Colonic mucosa (tissue), 4 donors: Measurements from ENCODE around the gene RALGAPA2. TPM values are rescaled to one million over a fixed set of nuclear protein-coding genes. Genes with fewer than 3 reads are reported as not detected.

Experiments
- DNase-seq: peaks from one replicate; pipeline ENCODE4 v3.0.0-alpha.2; 2020
- H3K27ac ChIP-seq: fragments of 200-600 bp; one replicate; pipeline ENCODE4 v1.8.0; 2021
- H3K27me3 ChIP-seq: fragments of 200-600 bp; one replicate; pipeline ENCODE4 v1.8.0; 2021
- H3K36me3 ChIP-seq: fragments of 200-600 bp; one replicate; pipeline ENCODE4 v1.8.0; 2021
- H3K4me1 ChIP-seq: fragments of 200-600 bp; one replicate; pipeline ENCODE4 v1.8.0; 2021; ENCODE audit warnings: mild to moderate bottlenecking
- H3K4me3 ChIP-seq: fragments of 200-600 bp; one replicate; pipeline ENCODE4 v1.8.0; 2021
- H3K9ac ChIP-seq, 2 donors: one replicate each; pipeline ENCODE4 v1.7.0; 2013; ENCODE audit warnings: control low read depth in 2 of 2, low read depth in 2 of 2, low read length in 2 of 2
- H3K9me3 ChIP-seq: fragments of 200-600 bp; one replicate; pipeline ENCODE4 v1.8.0; 2021
- CTCF ChIP-seq: fragments of 200-600 bp; IDR thresholded peaks from one replicate; pipeline ENCODE4 v1.8.0; 2022; ENCODE audit warnings: antibody characterized with exemption, mild to moderate bottlenecking
- intact Hi-C: fragments of 100-400 bp; cut with DNase I; formaldehyde crosslinking; loops from one replicate; pipeline ENCODE4 v1.14.1; 2022
- total RNA-seq, 2 donors: library from RNA; stranded (reverse); fragmentation: NEBNext Ultra II Directional in 1 of 2; extraction: Animal tissue kit (Norgen Biotek cat#: 25700) in 1 of 2; gene quantifications; one replicate each; pipeline ENCODE4 v1.2.1, GENCODE V29; 2021
- donor health status: healthy.
- donor health status: DM: no; HTN: no; CAD: no.
- donor health status: DM: no; HTN: no; CAD: no.

The RALGAPA2 gene
- total RNA-seq, 2 donors from 2014 or later = 64.5 to 66.1 TPM

GRCh38 chr20:20552076-20552475, 160.4 kb downstream of the RALGAPA2 start:
- intact Hi-C loops = no loop called here
- Histone ChIP-seq H3K4me1 (peaks cover 7% of the 10 kb centered on the region), H3K36me3 (no peaks in the 10 kb centered on the region), H3K9me3 (no peaks in the 10 kb centered on the region), H3K4me3 (no peak overlapping the region), H3K9ac (no peak overlapping the region), H3K27ac (no peak overlapping the region), H3K27me3 (no peaks in the 10 kb centered on the region)
- TF ChIP-seq CTCF = no peak
- no peak for DNase-seq

GRCh38 chr20:20551409-20551808, 161.0 kb downstream of the RALGAPA2 start:
- intact Hi-C loops = no loop called here
- H3K27me3 ChIP-seq = no peaks in the 10 kb centered on the region
- H3K9me3 ChIP-seq = no peaks in the 10 kb centered on the region
- no peak overlapping the region for H3K9ac ChIP-seq
- no peak for DNase-seq
- H3K4me3 ChIP-seq = no peak overlapping the region
- no peaks in the 10 kb centered on the region for H3K36me3 ChIP-seq
- no peak for TF ChIP-seq CTCF
- peaks cover 7% of the 10 kb centered on the region for H3K4me1 ChIP-seq
- H3K27ac ChIP-seq = no peak overlapping the region

- Histone ChIP-seq H3K27ac (no peak overlapping the region), H3K9me3 (no peaks in the 10 kb centered on the region), H3K36me3 (no peaks in the 10 kb centered on the region), H3K4me3 (no peak overlapping the region), H3K27me3 (no peaks in the 10 kb centered on the region), H3K4me1 (peaks cover 7% of the 10 kb centered on the region), H3K9ac (no peak overlapping the region)
- no peak for TF ChIP-seq CTCF
- no peak for DNase-seq
- intact Hi-C loops = no loop called here
Observed at GRCh38 chr20:20549704-20550103, 162.7 kb downstream of the RALGAPA2 start.

GRCh38 chr20:20549267-20549612, 163.2 kb downstream of the RALGAPA2 start:
- H3K27ac ChIP-seq = no peak overlapping the region
- H3K4me3 ChIP-seq = no peak overlapping the region
- TF ChIP-seq CTCF = no peak
- H3K9me3 ChIP-seq = no peaks in the 10 kb centered on the region
- H3K4me1 ChIP-seq = peaks cover 7% of the 10 kb centered on the region
- intact Hi-C loops = no loop called here
- no peaks in the 10 kb centered on the region for H3K36me3 ChIP-seq
- H3K9ac ChIP-seq = no peak overlapping the region
- DNase-seq = peak; percentile 61
- no peaks in the 10 kb centered on the region for H3K27me3 ChIP-seq

- Histone ChIP-seq H3K27ac (no peak overlapping the region), H3K4me3 (no peak overlapping the region), H3K9ac (no peak overlapping the region), H3K9me3 (no peaks in the 10 kb centered on the region), H3K36me3 (no peaks in the 10 kb centered on the region), H3K4me1 (peaks cover 7% of the 10 kb centered on the region), H3K27me3 (no peaks in the 10 kb centered on the region)
- DNase-seq = no peak
- intact Hi-C loops = no loop called here
- TF ChIP-seq CTCF = no peak
Observed at GRCh38 chr20:20548527-20549266, 163.7 kb downstream of the RALGAPA2 start.
